Measurements from ENCODE around the gene TMEM255B. TPM values are rescaled to one million over a fixed set of nuclear protein-coding genes. Genes with fewer than 3 reads are reported as not detected.

TMEM255B gene
- total and polyA plus RNA-seq, 7 experiments from 2014 or later = 0.08 to 3.3 (median 1.3) TPM; not detected in 1

DNA sequence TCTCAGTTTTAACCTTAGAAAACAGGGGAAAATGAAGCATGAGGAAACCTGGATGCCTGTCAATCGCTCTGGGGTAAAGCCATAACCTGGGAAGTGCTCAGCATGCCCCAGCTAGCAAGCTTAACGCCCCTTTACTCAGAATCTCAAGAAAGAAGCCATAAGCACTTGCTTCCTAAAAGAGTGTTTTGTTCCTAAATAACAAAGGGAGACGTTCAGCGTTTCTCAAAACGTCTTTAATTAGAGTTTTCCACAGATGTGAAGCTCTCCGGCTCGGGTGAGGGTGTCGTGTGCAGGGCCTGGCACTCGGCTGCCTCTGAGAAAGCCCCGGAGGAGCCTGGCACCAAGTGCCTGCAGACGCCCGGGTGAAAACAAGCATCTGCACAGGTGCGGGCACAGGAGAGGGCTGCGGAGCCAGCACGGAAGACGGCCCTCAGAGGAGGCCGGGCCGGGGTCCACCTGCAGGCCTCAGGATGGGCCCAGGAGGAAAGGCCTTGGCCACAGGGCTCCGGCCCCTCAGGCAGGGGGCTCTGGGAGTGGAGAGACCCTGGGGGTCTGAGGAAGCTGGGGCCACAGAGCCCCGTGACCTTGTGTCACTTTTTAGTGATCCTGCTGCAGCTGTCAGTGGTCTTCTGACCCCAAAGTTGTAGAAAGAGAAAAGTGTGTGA lies 98.6 kb downstream of the TMEM255B start:
- Mint-ChIP-seq H3K27ac (no peak overlapping the region), H3K4me1 (peaks cover 12 to 23% (median 17%) of the 10 kb centered on the region in 7 donors), H3K4me3 (no peak overlapping the region), H3K36me3 (no peaks in the 10 kb centered on the region), H3K9me3 (peaks cover 0 to 15% (median 0%) of the 10 kb centered on the region in 11 donors), H3K27me3 (peaks cover 11 to 41% (median 25%) of the 10 kb centered on the region in 5 donors)
- Histone ChIP-seq H3K27ac (ENCODE audit: low read depth, low read length) (no peak overlapping the region), H3K9me3 (ENCODE audit: control insufficient read depth in 2 of 3, low read length in 3 of 3) (no peaks in the 10 kb centered on the region), H3K36me3 (ENCODE audit: control insufficient read depth in 2 of 3, insufficient read depth in 3 of 3, low read length in 3 of 3) (no peaks in the 10 kb centered on the region), H3K4me3 (ENCODE audit: low read length) (no peak overlapping the region), H3K4me1 (ENCODE audit: control insufficient read depth in 2 of 2, insufficient read depth in 2 of 2, low read length in 2 of 2) (peaks cover 5 to 13% of the 10 kb centered on the region in 2 donors), H3K27me3 (ENCODE audit: control insufficient read depth in 2 of 2, insufficient read depth in 2 of 2, low read length in 2 of 2) (peaks cover 3 to 4% of the 10 kb centered on the region in 2 donors)
- DNase-seq (peak in 1 of 9 donors; percentile 11), ATAC-seq (no peak)
- ChIA-PET CTCF (interaction anchor here (0.6 kb wide), 1 partner anchor 43 kb away, joined by 3 read pairs; no protein-coding TSS in a partner anchor), POLR2A (no interaction called here)
- intact Hi-C loops (cut with micrococcal nuclease) = no loop called here

DNA sequence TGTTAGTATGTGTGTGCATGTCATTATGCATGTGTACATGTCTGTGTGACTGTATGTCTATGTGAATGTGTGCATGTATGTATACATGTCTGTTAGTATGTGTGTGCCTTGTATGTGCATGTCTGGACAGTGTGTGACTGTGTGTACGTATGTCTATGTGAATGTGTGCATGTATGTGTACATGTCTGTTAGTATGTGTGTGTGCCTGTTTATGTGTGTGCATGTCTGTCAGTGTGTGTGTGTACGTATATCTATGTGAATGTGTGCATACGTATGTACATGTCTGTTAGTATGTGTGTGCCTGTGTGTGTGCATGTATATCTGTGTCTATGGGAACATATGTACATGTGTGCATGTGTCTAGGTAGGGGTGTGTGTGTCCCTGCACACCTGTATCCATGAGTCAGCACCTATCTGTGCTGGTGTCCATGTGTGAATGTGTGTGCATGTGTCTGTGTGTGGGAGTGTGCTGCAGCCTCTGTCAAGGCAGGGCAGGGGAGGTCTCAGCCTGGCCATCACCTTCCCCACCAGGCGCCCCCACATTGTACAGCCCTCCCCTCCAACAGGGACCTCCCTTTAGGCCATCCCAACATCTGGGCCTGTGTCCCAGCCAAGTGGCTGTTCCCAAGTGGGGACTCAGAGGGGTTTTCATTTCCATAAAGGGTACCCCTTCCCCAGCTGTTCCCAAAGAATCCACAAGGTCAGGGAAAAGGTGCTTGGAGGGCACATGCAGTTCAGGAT lies 100.5 kb downstream of the TMEM255B start:
- no peak overlapping the region for H3K27ac ChIP-seq (ENCODE audit: low read depth, low read length)
- Mint-ChIP-seq H3K27me3 (peaks cover 14 to 36% (median 27%) of the 10 kb centered on the region in 5 donors), H3K4me1 (peaks cover 9 to 19% (median 16%) of the 10 kb centered on the region in 7 donors), H3K9me3 (peaks cover 0 to 15% (median 0%) of the 10 kb centered on the region in 11 donors), H3K36me3 (no peaks in the 10 kb centered on the region), H3K4me3 (no peak overlapping the region), H3K27ac (peak overlapping the region in 3 of 9 donors; percentile 15 to 34 (median 26))
- intact Hi-C loops (cut with micrococcal nuclease) = loop anchor here in 1 of 2 donors (5.0 kb wide), 1 partner anchor 42 kb away; no protein-coding TSS in a partner anchor
- peaks cover under 1 to 13% of the 10 kb centered on the region in 2 donors for H3K4me1 ChIP-seq (ENCODE audit: control insufficient read depth in 2 of 2, insufficient read depth in 2 of 2, low read length in 2 of 2)
- peaks cover 6 to 10% of the 10 kb centered on the region in 2 donors for H3K27me3 ChIP-seq (ENCODE audit: control insufficient read depth in 2 of 2, insufficient read depth in 2 of 2, low read length in 2 of 2)
- H3K4me3 ChIP-seq (ENCODE audit: low read length) = no peak overlapping the region
- ChIA-PET CTCF (no interaction called here), POLR2A (no interaction called here)
- no peak for ATAC-seq
- H3K9me3 ChIP-seq (ENCODE audit: control insufficient read depth in 2 of 3, low read length in 3 of 3) = no peaks in the 10 kb centered on the region
- no peak for DNase-seq
- no peaks in the 10 kb centered on the region for H3K36me3 ChIP-seq (ENCODE audit: control insufficient read depth in 2 of 3, insufficient read depth in 3 of 3, low read length in 3 of 3)

- H3K27me3 ChIP-seq (ENCODE audit: control insufficient read depth in 2 of 2, insufficient read depth in 2 of 2, low read length in 2 of 2) = peaks cover 6 to 14% of the 10 kb centered on the region in 2 donors
- Mint-ChIP-seq H3K4me1 (peaks cover 6 to 15% (median 13%) of the 10 kb centered on the region in 7 donors), H3K9me3 (peaks cover 0 to 15% (median 0%) of the 10 kb centered on the region in 11 donors), H3K27me3 (peaks cover 17 to 38% (median 29%) of the 10 kb centered on the region in 5 donors), H3K36me3 (peaks cover 0 to 1% (median 0%) of the 10 kb centered on the region in 5 donors), H3K4me3 (peak overlapping the region in 1 of 10 donors; percentile 26), H3K27ac (peak overlapping the region in 1 of 9 donors; percentile 34)
- H3K27ac ChIP-seq (ENCODE audit: low read depth, low read length) = no peak overlapping the region
- peak in 1 of 9 donors; percentile 8 for DNase-seq
- no peak overlapping the region for H3K4me3 ChIP-seq (ENCODE audit: low read length)
- no peaks in the 10 kb centered on the region for H3K9me3 ChIP-seq (ENCODE audit: control insufficient read depth in 2 of 3, low read length in 3 of 3)
- intact Hi-C loops (cut with micrococcal nuclease) = loop anchor here in 1 of 2 donors (5.0 kb wide), 1 partner anchor 43 kb away; no protein-coding TSS in a partner anchor
- CTCF ChIA-PET = no interaction called here
- POLR2A ChIA-PET = no interaction called here
- H3K36me3 ChIP-seq (ENCODE audit: control insufficient read depth in 2 of 3, insufficient read depth in 3 of 3, low read length in 3 of 3) = no peaks in the 10 kb centered on the region
- H3K4me1 ChIP-seq (ENCODE audit: control insufficient read depth in 2 of 2, insufficient read depth in 2 of 2, low read length in 2 of 2) = peaks cover 0 to 6% of the 10 kb centered on the region in 2 donors
- no peak for ATAC-seq
These were observed 101.1 kb downstream of the TMEM255B start for GRCh38 chr13:113860051-113860664.

DNA sequence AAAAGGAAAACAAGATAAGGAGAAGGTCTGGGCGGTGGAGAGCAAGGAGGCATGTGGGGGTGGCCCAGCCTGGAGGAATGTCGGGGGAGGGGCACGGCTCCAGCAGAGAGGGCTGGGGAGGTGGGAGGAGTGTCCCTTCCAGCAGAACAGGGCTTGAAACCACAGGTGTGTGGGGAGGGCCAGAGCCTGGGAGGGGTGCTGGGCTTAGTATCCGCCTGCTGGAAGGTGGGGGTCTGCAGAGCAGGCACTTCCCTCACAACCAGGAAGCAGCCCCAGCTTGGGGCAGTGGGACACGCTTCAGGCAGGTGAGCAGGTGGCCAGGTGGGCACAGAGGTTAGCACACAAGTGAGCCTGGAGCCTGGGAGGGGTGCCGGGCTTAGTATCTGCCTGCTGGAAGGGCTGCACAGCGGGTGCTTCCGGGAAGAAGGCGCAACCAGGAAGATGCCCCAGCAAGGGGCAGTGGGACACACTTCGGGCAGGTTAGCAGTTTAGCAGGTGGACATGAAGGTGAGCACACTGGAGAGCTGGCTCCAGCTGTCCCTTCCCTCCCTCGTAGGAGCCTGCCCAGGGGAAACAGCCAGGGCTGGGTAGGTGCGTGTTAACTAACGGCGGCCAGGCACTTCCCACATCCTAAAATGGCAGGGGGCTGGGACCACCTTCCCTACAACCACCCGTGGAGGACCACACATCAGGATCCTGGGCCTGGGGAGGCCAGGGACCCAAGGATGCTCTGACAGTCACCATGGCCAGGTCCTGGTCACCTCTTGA lies 101.8 kb downstream of the TMEM255B start:
- intact Hi-C loops (cut with micrococcal nuclease) = loop anchor here in 1 of 2 donors (5.0 kb wide), 1 partner anchor 44 kb away; no protein-coding TSS in a partner anchor
- Mint-ChIP-seq H3K4me3 (peak overlapping the region in 3 of 10 donors; percentile 26 to 76 (median 37)), H3K9me3 (peaks cover 0 to 15% (median 0%) of the 10 kb centered on the region in 11 donors), H3K36me3 (peaks cover 0 to 3% (median 0%) of the 10 kb centered on the region in 5 donors), H3K4me1 (peaks cover 6 to 16% (median 14%) of the 10 kb centered on the region in 7 donors), H3K27ac (no peak overlapping the region), H3K27me3 (peaks cover 24 to 45% (median 36%) of the 10 kb centered on the region in 5 donors)
- Histone ChIP-seq H3K27ac (ENCODE audit: low read depth, low read length) (no peak overlapping the region), H3K4me3 (ENCODE audit: low read length) (no peak overlapping the region), H3K27me3 (ENCODE audit: control insufficient read depth in 2 of 2, insufficient read depth in 2 of 2, low read length in 2 of 2) (peaks cover 6 to 14% of the 10 kb centered on the region in 2 donors), H3K36me3 (ENCODE audit: control insufficient read depth in 2 of 3, insufficient read depth in 3 of 3, low read length in 3 of 3) (no peaks in the 10 kb centered on the region), H3K4me1 (ENCODE audit: control insufficient read depth in 2 of 2, insufficient read depth in 2 of 2, low read length in 2 of 2) (peaks cover 0 to 5% of the 10 kb centered on the region in 2 donors), H3K9me3 (ENCODE audit: control insufficient read depth in 2 of 3, low read length in 3 of 3) (no peaks in the 10 kb centered on the region)
- ChIA-PET POLR2A (no interaction called here), CTCF (no interaction called here)
- ATAC-seq = no peak
- peak in 1 of 9 donors; percentile 19 for DNase-seq

GRCh38 chr13:113861433-113862030 lies 102.5 kb downstream of the TMEM255B start:
- Histone ChIP-seq H3K4me1 (ENCODE audit: control insufficient read depth in 2 of 2, insufficient read depth in 2 of 2, low read length in 2 of 2) (peaks cover 0 to 5% of the 10 kb centered on the region in 2 donors), H3K4me3 (ENCODE audit: low read length) (no peak overlapping the region), H3K9me3 (ENCODE audit: control insufficient read depth in 2 of 3, low read length in 3 of 3) (no peaks in the 10 kb centered on the region), H3K27me3 (ENCODE audit: control insufficient read depth in 2 of 2, insufficient read depth in 2 of 2, low read length in 2 of 2) (peaks cover 6 to 17% of the 10 kb centered on the region in 2 donors), H3K36me3 (ENCODE audit: control insufficient read depth in 2 of 3, insufficient read depth in 3 of 3, low read length in 3 of 3) (no peaks in the 10 kb centered on the region), H3K27ac (ENCODE audit: low read depth, low read length) (no peak overlapping the region)
- H3K4me3 Mint-ChIP-seq = peak overlapping the region in 5 of 10 donors; percentile 37 to 76 (median 44)
- H3K27ac Mint-ChIP-seq = peak overlapping the region in 1 of 9 donors; percentile 55
- peaks cover 0 to 15% (median 0%) of the 10 kb centered on the region in 11 donors for H3K9me3 Mint-ChIP-seq
- intact Hi-C loops (cut with micrococcal nuclease) = loop anchor here in 1 of 2 donors (5.0 kb wide), 1 partner anchor 44 kb away; no protein-coding TSS in a partner anchor
- peaks cover 6 to 16% (median 14%) of the 10 kb centered on the region in 7 donors for H3K4me1 Mint-ChIP-seq
- ChIA-PET CTCF (no interaction called here), POLR2A (interaction anchor here (0.5 kb wide), 1 partner anchor 12 kb away, joined by 4 read pairs; no protein-coding TSS in a partner anchor)
- H3K27me3 Mint-ChIP-seq = peaks cover 31 to 48% (median 38%) of the 10 kb centered on the region in 5 donors
- H3K36me3 Mint-ChIP-seq = peaks cover 0 to 3% (median 0%) of the 10 kb centered on the region in 5 donors
- ATAC-seq = no peak
- peak in 1 of 9 donors; percentile 2 for DNase-seq
